SIG-M5 (cell line): Measurements from ENCODE around the gene GRPEL1.
"Not testable (repeated sequence)": the region's sequence is repeated elsewhere in the genome, so short reads cannot be mapped to it uniquely, and the experiment has no call there.

Experiments used
- DNase-seq: peaks from one replicate; lab custom pipeline; 2025; lab: John Stamatoyannopoulos, UW

Gene GRPEL1

DNA sequence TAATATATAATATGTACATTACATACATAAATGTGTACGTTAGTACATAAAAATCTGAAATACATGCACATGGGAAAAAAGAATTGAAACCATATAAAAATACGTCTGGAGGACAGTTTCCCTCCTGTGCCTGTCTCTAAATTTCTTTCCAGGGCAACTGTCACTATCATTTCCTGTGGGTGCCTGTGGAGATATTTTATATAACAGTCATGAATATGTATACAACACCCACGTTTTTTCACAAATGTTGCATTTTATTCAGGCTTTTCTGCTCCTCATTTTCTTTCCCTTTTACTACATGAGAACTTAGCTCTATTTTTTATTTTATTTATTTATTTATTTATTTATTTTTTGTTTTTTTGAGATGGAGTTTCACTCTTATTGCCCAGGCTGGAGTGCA, 24.2 kb upstream of the GRPEL1 start:
- DNase-seq = no peak

DNA sequence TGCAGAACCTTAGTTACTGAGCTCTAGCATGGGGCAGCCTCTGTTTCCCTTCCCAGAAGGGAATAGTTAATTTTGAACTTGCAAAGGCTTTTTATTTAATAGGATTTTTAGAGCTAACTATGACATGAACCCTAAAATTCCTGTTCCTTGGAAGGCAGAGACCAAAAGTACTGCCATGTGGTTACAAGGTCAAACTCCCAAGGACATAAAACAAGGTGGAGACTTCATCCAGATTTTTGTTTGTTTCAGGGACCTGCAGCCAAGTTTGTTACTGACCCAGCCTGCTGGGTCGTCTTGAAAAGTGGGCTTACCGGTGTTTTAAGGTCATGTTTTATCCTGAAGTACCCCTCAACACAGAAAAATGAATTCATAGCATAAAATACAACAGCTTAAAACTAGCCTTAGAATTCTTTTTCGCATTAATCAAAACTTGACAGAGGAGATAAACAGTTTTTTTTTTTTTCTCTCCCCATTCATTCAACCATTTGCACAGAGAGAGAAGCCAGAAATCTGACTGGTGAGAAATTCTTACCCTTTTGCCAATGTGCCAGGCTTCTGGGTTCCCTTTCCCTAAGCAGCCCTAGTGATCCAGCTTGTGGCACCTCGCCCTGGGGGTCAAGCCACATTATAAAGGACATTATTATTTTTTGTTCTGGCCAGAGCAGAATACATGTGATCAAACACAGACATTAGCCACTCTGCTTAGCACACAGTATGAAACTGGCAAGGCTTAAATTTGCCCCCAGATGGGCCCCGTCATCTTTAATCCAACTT, 21.5 kb upstream of the GRPEL1 start:
- no peak for DNase-seq

DNA sequence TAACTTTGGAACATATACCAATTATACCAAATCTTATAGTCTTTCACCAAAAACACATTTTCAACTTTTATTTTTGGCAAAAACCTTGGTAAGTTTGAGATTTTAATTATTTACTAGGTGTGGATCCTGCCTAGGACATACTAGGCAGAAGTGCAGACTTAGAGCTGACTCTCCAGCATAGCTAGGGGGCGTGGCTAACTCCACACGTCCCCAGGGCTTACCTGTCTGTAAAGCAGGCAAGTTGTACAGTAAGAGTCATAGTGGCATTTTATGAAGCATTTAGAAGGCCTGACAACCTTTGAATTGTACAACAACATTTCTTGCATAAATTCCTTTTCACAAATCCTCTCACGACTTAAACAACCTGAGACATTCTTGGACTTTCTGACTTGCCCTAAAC, 19.2 kb upstream of the GRPEL1 start:
- no peak for DNase-seq

DNA sequence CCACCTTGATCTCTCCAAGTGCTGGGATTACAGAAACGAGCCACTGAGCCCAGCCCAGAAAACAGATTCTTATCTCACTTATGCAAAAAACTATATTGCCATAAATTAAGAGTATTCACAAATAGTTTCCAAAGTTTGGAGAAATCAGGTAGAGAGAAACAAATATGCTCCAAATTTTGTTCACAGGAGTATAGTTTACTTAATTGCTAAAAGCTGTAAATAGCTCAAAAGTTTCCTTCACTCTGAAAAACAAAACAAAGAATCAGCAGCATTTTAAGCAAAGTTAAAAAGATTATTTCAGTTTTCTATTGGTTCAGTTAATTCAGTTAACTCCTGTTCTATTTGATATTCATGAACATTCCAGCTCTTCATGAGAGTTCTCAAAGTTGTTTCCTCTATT, 18.5 kb upstream of the GRPEL1 start:
- DNase-seq = no peak

DNA sequence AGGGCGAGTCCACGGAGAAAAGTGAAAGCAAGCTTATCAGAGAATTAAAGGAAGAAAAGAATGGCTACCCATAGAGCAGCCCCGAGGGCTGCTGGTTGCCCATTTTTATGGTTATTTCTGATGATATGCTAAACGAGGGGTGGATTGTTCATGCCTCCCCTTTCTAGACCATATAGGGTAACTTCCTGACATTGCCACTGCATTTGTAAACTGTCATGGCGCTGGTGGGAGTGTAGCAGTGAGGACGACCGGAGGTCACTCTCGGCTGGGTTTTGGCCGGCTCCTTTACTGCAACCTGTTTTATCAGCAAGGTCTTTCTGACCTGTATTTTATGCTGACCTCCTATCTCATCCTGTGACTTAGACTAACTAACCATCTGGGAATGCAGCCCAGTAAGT, 16.7 kb upstream of the GRPEL1 start:
- not testable (repeated sequence) for DNase-seq

DNA sequence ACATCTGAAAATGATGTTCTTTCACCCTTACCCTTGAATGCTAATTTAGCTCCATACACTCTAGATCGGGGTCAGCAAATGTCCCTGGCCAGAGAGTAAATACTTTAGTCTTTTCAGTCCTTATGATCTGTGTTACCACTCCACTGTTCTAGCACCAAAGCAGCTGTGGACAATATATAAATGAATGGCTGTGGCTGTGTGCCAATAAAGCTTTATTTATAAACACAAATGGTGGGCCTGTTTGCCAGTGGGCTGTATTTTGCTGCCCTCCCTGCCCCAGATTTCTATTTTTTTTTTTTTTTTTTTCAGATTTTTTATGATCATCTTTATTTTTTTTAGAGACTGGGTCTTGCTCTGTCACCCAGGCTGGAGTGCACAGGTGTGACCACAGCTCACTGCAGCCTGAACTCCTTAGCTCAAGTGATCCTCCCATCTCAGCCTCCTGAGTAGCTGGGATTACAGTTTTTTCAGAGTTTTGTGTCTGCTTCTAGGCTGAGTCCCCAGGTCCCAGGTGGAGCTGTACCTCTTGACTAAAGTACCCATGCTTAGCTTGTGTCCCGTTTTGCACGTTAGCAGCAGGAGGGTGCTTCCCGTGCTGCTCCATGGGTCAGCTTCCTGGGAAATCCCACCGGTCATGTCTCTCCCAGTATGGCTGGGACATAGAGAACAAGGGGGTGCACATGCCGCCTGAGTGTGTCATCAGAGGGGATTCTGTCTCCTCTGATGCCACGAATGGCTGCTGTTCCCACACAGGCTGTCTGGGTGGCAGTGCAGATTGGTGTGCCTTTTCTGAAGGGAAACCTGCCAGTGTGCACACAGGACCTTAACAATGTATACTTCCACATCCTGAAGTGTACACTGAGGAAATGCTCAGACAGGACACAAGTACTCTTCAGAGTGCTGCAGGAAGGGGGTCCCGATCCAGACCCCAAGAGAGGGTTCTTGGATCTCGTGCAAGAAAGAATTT, 16.0 kb upstream of the GRPEL1 start:
- DNase-seq = no peak

DNA sequence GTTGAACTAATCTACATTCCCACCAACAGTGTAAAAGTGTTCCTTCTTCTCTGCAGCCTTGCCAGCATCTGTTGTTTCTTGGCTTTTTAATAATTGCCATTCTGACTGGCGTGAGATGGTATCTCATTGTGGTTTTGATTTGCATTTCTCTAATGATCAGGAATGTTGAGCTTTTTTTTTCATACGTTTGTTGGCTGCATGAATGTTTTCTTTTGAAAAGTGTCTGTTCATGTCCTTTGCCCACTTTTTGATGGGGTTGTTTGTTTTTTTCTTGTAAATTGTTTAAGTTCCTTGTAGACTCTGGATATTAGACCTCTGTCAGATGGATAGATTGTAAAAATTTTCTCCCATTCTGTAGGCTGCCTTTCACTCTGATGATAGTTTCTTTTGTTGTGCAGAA, 12.0 kb upstream of the GRPEL1 start:
- not testable (repeated sequence) for DNase-seq

DNA sequence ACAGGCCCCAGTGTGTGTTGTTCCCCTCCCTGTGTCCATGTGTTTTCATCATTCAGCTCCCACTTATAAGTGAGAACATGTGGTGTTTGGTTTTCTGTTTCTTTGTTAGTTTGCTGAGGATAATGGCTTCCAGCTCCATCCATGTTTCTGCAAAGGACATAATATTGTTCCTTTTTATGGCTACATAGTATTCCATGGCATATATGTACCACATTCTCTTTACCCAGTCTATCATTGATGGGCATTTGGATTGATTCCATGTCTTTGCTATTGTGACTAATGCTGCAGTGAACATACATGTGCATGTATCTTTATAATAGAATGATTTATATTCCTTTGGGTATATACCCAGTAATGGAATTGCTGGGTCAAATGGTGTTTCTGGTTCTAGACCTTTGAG, 11.6 kb upstream of the GRPEL1 start:
- not testable (repeated sequence) for DNase-seq

DNA sequence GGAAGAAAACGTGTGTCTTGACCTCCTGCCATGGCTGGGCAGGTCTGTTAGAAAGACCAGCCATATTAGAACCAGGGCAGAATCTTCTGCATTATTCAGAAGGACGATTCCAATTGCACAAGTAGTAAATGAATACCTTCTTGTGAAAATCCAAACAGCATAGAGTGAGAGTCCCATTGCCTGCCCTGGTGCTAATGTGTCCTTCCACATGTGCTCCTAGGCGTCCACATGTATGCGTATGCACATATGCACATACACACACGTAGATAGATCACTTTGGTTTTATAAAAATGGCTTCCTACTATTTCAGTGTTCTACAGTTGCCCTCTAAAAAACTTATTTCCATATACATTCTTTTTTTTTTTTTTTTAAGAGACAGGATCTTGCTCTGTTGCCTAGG, 10.2 kb upstream of the GRPEL1 start:
- DNase-seq = no peak

DNA sequence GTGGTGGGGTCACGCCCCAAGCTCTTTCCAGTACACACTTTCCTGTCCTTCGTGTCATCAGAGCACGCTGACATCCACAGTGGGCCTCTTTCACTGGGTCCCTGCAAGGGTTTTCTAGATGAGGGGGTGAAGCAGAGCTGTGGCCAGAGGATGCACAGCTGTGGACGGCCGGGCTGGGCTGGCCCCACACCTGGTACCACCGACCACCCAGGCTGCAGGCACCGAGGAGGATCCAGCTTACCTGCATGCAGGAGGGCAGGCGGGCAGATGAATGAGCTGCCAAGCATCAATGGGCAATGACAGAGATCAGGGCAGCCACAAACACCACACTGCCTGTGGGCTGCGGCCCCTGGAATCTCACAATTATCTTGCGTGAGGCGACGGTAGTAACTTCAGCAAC, 9.5 kb upstream of the GRPEL1 start:
- DNase-seq = no peak

DNA sequence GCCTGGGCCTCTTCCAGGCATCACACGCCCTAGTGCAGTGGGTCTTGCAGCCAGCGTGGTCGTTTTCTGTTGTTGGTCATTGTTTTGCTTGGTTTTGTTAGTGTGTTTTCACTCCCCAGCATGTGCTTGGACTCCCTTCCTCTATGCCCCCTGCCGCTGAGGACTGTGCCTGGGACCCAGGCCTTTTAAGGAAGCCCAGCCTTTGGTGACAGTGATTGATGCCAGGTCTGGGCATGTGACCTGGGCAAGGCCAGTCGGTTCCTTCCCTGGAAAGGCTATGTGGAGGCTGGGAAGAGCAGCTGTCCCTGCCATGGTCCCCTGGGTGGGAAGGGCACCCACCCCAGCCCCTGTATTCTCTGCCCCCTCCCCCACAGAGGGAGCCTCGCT, 8.8 kb upstream of the GRPEL1 start:
- no peak for DNase-seq

DNA sequence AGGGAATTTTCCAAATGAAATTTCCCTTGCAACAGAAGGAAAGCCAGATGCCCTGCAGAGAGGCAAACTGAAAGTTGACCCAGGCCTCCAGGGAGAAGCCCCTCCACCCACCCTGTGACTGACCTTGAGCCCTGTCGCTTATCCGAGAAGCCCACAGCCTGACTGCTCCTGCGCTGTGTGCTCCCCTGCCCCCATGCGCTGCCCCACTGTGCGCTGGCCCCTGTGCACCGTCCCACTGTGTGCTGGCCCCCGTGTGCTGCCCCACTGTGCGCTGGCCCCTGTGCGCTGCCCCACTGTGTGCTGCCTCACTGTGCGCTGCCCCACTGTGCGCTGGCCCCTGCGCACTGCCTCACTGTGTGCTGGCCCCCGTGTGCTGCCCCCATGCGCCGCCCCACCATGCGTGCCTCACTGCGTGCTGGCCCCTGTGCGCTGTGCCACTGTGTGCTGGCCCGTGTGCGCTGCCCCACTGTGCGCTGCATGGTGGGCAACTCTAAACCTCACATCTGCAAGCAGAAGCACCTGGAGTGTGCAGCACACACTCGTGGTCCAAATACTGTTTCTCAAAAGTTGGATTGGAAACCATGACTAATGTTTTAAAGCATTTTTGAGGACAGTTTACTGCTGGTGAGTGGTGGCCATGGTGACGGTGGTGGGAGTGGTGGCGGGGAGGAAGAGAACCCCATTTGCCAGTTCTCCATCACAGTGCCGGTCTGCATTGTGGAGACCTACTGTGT, 8.3 kb upstream of the GRPEL1 start:
- DNase-seq = no peak

DNA sequence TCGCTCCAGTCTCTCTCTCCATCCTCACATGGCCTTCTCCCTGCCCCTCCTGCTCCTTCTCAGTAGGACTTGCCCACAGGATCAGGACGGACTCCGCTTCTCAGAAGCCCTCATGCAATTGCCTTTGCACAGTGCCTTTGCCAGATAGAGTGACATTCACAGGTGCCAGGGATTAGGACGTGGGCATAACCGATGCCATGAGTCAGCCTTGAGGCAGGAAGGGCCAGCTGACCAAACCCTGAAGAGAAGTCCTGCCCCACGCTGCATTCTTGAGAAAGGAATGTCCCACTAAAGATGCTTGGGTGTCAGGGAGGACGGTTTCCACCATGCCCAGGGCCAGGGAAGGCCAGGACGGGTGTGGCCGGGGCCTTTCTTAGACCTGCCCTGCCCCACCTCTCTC, 6.6 kb upstream of the GRPEL1 start:
- no peak for DNase-seq

DNA sequence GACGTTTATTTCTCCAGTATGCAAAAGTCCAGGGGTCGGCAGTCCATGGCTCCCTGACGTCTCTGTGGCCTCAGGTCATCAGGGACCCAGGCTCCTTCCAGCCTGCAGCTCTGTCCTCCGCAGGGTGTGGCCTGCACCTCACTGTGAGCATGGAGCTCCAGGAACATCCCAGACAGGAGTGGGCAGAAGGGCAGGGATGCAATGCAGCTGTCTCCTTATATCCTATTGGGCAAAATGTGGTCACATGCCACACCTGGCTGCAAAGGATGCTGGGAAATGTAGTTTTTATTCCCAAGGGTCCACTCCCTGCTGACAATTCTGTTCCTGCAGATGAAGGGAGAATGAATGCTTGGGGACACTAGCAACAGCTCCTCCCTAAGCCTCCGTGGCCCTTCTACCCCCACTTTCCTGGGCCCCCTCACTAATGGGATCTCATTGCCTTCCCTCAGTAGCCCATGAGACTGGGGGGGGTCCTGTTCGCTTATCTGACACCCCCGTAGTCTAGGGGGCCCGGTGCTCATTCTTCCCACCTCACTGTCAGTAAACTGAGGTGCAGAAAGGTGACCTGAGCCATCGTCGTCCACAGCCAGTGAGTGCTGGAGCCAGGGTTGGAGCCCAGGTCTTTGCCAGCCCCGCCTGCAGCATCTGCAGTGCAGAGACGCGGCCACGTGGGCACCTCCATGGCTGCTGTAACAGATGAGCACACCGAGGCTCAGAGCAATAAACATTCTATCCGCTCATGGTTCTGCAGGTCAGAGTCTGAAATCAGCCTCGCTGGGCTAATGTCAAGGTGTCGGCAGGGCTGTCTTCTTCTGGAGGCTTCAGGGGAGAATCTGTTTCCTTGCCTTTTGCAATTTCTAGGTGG, 5.9 kb upstream of the GRPEL1 start:
- no peak for DNase-seq

DNA sequence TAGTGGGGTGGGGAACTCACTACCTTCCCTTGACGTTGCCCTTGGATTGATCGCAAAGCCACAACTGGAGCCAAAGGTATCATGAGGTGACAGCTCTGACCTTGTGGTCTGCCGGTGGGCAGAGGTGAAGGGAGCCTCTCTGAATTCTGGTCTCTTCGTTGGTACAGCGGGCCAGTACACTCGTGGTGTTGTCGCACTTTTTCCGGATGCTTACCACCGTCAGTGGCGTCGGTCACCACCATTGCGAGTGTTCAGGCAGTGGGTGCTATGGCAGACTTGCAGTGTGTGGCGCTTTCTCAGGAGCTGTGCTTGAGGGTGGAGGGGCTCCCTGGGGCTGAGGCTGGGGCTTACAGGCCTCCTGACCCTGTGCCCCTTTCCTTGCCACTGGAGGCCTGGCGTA, 5.2 kb upstream of the GRPEL1 start:
- DNase-seq = no peak

DNA sequence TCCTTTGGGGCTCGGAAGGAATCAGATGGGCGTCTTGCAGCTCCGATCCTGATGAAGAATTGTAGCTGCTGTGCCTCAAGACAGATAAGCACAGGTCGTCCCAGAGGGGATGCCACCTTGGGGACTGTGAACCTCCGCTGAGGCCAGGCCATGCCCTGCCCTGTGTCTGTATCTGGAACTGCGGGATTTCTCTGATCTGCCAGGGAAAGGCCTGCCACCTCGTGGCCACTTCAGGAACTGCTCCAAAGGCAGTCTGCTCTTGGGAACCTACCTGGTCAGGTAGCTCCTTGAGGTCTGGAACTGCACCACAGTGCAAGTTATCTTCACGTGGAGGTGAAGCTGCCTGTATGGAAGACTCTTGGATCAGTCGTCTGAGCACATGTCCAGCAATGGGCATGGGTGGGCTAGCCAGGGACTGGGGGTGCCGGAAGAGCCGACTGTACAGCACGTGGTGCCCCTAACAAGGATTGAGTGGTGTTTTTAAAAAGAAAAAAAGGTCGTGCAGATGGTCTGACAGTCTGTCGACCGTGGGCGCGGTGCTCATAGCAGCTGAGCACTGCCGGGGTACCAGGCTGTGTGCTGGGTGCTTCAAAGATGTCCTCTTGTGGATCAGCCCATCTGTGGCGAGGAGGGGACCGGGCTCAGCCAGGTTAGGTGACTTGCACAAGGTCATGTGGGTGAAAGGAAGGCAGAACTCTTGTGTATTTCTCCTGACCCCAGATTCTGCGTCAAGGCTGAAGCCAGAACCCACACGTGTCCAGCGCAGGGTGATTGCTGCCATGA, 3.1 kb upstream of the GRPEL1 start:
- DNase-seq = no peak

DNA sequence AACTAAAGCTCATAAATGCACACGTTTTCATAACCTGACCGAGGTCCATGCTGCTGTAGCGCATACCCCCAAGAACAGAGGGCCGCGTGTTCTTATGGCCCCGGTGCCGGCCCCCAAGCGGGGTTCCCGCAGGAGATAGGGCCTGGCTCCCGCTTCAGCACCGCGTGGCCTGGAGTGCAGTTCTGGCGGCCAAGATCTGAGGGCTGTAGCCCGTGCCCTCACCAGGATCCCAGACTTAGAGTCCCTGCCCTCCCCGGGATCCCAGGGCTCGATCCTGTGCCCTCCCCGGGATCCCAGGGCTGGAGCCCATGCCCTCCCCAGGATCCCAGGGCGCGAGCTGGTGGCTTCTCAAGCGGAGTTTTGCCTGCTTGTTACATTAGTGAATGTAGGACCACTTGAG, 1.0 kb upstream of the GRPEL1 start:
- DNase-seq = no peak

DNA sequence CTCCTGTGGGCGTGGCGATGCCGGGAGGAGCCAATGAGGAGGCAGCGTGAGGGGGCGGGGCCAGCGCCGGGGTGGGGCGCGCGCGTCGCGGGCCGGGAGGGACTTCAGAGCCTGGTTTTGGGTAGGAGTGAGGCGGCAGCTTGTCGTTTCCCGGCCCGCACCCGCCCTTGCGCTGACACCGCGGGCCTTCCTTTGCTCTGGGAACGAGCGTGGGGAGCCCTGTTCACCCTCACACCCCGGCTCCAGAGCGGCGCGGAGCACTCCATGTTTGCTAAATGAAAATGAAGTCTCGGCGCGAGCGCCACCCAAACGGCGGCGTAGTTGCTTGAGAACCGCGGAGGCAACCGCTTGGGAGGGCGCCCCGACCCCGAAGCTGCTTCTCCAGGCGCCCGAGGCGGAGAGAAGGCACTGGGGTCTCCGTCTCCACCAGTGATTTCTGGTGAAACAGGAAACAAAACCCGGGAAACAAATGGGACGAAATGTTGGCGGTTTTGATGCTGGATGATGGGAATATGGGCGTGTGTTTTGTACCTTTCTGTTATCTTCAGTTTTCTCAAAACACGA, 497 bp upstream of the GRPEL1 start:
- no peak for DNase-seq

DNA sequence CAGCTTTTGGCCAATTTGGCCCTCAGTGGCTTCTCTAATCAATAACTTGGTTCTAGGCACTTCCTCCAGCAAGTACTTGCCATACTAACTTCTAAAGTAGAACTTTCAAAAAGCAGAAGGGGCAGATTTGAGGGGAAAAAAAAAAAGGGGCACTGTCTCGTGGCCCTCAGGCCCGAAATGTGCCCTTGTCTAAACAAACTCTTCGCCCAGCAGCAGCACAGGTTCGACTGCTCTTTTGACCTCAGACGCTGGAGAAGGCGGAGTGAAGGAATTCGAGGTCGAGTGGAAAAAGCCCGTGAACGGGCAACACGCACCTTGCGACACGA, 775 bp downstream of the GRPEL1 start:
- DNase-seq = no peak

DNA sequence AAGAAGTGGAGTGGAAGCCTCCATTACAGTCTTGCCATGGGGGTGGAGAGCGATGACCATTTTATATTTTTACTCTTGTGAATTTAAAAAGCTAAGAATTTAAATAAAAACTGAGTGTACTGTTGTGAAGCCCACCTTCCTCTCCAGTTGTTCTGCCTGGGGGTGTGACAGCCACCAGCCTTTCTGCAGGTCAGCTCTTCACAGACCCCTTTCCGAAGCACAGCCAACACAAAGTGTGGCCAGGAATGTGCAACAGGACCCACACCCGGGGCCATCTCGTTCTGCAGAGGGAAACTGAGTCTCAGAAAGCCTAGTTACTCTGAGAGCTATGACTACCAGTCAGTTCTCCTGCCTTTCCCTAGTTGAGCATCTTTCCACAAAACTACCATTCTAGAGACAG, 1.4 kb downstream of the GRPEL1 start:
- no peak for DNase-seq

DNA sequence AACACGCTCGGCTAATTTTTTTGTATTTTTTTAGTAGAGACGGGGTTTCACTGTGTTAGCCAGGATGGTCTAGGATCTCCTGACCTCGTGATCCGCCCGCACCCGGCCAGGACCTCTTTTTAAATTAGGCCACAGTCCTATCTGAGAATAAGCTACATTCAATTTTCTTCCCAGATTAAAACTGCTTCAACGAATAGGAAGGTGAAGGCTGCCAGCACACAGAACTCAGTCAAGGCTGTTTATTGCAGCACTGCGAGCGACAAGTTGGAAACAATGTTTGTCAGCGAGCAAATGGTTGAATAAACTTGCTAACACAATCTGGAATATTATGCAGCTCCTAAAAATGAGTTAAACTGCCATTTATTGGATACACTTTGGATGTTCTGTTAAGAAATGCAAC, 1.9 kb downstream of the GRPEL1 start:
- no peak for DNase-seq
